DND-41 (cell line): ENCODE measurements around the gene MACROD2.

ENCODE experiments used
- ATAC-seq: fragments of 200-7000 bp; cut with Tn5 transposase; 3 replicates; pipeline ENCODE4 v1.9.1; 2021; ENCODE audit warnings: low read depth; ENCODE audit not compliant: insufficient read depth
- DNase-seq: peaks from one replicate; pipeline ENCODE4 v3.0.0-alpha.2; 2020
- H2AFZ ChIP-seq: 2 replicates; pipeline ENCODE4 v1.6.0; 2012; ENCODE audit warnings: low read depth, low read length
- H3K27ac ChIP-seq: 2 replicates; pipeline ENCODE4 v1.5.1; 2012; ENCODE audit warnings: low read length, inconsistent platforms
- H3K27me3 ChIP-seq: fragments of 200-600 bp; sonication (generic); 2 replicates; pipeline ENCODE4 v1.6.0; 2012; ENCODE audit warnings: low read length, mild to moderate bottlenecking, inconsistent platforms; ENCODE audit not compliant: insufficient read depth, poor library complexity
- H3K36me3 ChIP-seq: 2 replicates; pipeline ENCODE4 v1.5.1; 2012; ENCODE audit warnings: low read length, inconsistent platforms; ENCODE audit not compliant: insufficient read depth
- H3K4me1 ChIP-seq: 2 replicates; pipeline ENCODE4 v1.5.1; 2012; ENCODE audit warnings: mild to moderate bottlenecking, low read length; ENCODE audit not compliant: insufficient read depth
- H3K4me2 ChIP-seq: 2 replicates; pipeline ENCODE4 v1.6.0; 2012; ENCODE audit warnings: mild to moderate bottlenecking, moderate library complexity, low read length, inconsistent platforms; ENCODE audit not compliant: insufficient read depth
- H3K4me3 ChIP-seq, 2 experiments: fragments of 200-600 bp in 1 of 2; shearing (Covaris generic) in 1 of 2; 2 replicates each; pipeline ENCODE4 v1.5.1; 2012 to 2016; ENCODE audit warnings: inconsistent platforms in 2 of 2, low read length in 2 of 2, mild to moderate bottlenecking in 2 of 2, low read depth in 1 of 2, moderate library complexity in 1 of 2
- H3K79me2 ChIP-seq: 2 replicates; pipeline ENCODE4 v1.6.0; 2012; ENCODE audit warnings: low read length, inconsistent platforms; ENCODE audit not compliant: insufficient read depth
- H3K9ac ChIP-seq: 2 replicates; pipeline ENCODE4 v1.6.0; 2012; ENCODE audit warnings: low read depth, mild to moderate bottlenecking, inconsistent platforms, low read length, moderate library complexity
- H3K9me3 ChIP-seq: 2 replicates; pipeline ENCODE4 v1.5.1; 2012; ENCODE audit warnings: low read length, moderate library complexity, mild to moderate bottlenecking, inconsistent platforms; ENCODE audit not compliant: insufficient read depth, severe bottlenecking
- H4K20me1 ChIP-seq: 2 replicates; pipeline ENCODE4 v1.6.0; 2012; ENCODE audit warnings: low read length; ENCODE audit not compliant: insufficient read depth
- EZH2 ChIP-seq: IDR thresholded peaks from 3 replicates; pipeline ENCODE4 v1.6.1; 2012; ENCODE audit warnings: borderline replicate concordance, low read depth, mild to moderate bottlenecking, moderate library complexity, low read length, inconsistent platforms; ENCODE audit not compliant: severe bottlenecking
- TF ChIP-seq, protein P1 (sequence below): IDR thresholded peaks from 2 replicates; pipeline ENCODE4 v1.5.1; 2012; ENCODE audit warnings: borderline replicate concordance, low read length, moderate library complexity, mild to moderate bottlenecking; ENCODE audit not compliant: poor library complexity, severe bottlenecking; ENCODE audit errors: extremely low read depth

The MACROD2 gene

DNA sequence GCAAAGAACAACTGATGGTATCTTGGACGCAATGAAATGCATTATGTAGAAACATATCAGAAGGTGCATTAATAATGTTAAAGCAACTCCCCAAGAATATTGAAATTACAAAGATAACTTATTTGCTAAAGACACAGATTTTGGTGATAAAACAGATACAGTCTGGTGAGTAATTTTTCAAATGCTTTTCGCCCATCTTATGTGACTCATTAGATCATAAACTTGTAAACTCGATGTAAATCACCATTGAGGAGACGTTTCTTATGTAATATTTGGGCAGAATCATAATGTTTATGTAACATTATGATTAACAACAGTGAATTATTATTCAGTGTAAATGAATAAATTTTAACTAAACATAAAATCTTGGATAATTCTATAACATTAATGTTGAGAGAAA is 1969.8 kb downstream of the MACROD2 start:
- no peaks in the 10 kb centered on the region for H3K9me3 ChIP-seq
- no peak overlapping the region for H3K4me2 ChIP-seq
- H3K9ac ChIP-seq, result no peak overlapping the region
- H3K4me3 ChIP-seq, result no peak overlapping the region
- H3K4me1 ChIP-seq, result no peaks in the 10 kb centered on the region
- no peak overlapping the region for H2AFZ ChIP-seq
- no peak for TF ChIP-seq EZH2
- TF ChIP-seq, protein P1, sequence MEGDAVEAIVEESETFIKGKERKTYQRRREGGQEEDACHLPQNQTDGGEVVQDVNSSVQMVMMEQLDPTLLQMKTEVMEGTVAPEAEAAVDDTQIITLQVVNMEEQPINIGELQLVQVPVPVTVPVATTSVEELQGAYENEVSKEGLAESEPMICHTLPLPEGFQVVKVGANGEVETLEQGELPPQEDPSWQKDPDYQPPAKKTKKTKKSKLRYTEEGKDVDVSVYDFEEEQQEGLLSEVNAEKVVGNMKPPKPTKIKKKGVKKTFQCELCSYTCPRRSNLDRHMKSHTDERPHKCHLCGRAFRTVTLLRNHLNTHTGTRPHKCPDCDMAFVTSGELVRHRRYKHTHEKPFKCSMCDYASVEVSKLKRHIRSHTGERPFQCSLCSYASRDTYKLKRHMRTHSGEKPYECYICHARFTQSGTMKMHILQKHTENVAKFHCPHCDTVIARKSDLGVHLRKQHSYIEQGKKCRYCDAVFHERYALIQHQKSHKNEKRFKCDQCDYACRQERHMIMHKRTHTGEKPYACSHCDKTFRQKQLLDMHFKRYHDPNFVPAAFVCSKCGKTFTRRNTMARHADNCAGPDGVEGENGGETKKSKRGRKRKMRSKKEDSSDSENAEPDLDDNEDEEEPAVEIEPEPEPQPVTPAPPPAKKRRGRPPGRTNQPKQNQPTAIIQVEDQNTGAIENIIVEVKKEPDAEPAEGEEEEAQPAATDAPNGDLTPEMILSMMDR, result no peak
- no peaks in the 10 kb centered on the region for H3K36me3 ChIP-seq
- H3K79me2 ChIP-seq, result no peaks in the 10 kb centered on the region
- ATAC-seq (no peak), DNase-seq (no peak)
- H4K20me1 ChIP-seq, result no peaks in the 10 kb centered on the region
- H3K27ac ChIP-seq, result no peak overlapping the region
- no peaks in the 10 kb centered on the region for H3K27me3 ChIP-seq

DNA sequence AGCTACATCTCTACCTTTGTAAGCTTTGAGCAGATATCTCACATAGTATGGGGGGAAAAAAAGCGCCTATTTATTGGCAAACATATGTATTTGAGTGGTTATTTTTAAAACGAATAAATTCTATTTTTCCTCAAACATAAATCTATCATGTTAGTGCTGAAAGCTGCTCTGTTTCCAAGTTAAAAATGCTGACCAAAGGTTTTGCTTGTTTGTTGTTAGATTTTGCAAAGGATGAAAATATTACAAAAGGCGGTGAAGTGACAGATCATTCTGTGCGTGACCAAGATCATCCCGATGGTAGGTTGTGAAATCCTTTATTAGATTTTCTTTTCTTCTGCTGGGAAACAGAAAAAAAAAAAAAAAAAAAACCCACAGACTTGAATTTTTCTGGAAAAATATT is 1972.0 kb downstream of the MACROD2 start:
- H3K4me1 ChIP-seq, result no peaks in the 10 kb centered on the region
- TF ChIP-seq, protein P1, result no peak
- no peak for TF ChIP-seq EZH2
- no peaks in the 10 kb centered on the region for H3K79me2 ChIP-seq
- ATAC-seq, result no peak
- no peaks in the 10 kb centered on the region for H3K27me3 ChIP-seq
- H3K36me3 ChIP-seq, result no peaks in the 10 kb centered on the region
- DNase-seq, result no peak
- no peak overlapping the region for H3K27ac ChIP-seq
- H3K4me2 ChIP-seq, result no peak overlapping the region
- no peaks in the 10 kb centered on the region for H3K9me3 ChIP-seq
- no peak overlapping the region for H3K4me3 ChIP-seq
- H3K9ac ChIP-seq, result no peak overlapping the region
- H2AFZ ChIP-seq, result no peak overlapping the region
- no peaks in the 10 kb centered on the region for H4K20me1 ChIP-seq

DNA sequence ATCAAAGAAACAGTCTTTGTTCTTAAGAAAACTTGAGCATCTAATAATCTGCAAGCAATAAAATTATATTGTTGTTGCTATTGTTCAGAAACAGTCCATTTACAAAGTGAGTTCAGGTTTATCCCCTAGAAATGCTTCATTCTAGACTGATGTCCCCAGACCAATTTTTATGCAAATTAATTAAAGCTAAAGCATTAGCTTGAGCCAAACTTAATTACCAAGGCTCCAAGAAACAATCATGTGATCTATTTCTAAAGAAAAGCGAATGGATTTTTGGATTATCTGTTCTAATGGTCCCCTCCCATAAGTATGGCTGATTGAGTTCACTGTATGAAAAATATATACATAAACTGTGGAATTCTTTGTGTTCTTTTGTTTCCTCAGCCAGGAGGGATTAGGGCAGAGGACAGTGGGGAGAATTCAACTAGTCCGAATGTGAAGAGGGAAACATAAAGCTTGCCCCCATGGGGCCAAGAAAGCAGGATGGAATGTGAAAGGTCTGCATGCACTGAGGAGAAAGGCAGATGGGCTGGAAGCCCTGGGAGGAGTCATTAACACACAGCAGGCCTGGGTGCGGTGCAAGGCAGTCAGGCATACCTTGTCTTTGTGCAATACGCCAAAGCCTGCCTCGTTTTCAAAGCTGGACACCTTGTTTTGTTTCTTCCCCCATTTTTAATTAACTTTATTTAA is 1980.9 kb downstream of the MACROD2 start:
- TF ChIP-seq EZH2, result no peak
- TF ChIP-seq, protein P1, result no peak
- ATAC-seq, result no peak
- no peaks in the 10 kb centered on the region for H4K20me1 ChIP-seq
- no peaks in the 10 kb centered on the region for H3K27me3 ChIP-seq
- H3K4me2 ChIP-seq, result no peak overlapping the region
- H2AFZ ChIP-seq, result no peak overlapping the region
- no peak overlapping the region for H3K9ac ChIP-seq
- no peak for DNase-seq
- H3K27ac ChIP-seq, result no peak overlapping the region
- H3K36me3 ChIP-seq, result no peaks in the 10 kb centered on the region
- H3K4me3 ChIP-seq, result no peak overlapping the region
- H3K79me2 ChIP-seq, result no peaks in the 10 kb centered on the region
- H3K4me1 ChIP-seq, result no peaks in the 10 kb centered on the region
- H3K9me3 ChIP-seq, result no peaks in the 10 kb centered on the region
